Lower lobe of right lung (tissue), 2 donors: ENCODE measurements around the gene ZFHX3. TPM values are rescaled to one million over a fixed set of nuclear protein-coding genes. Genes with fewer than 3 reads are reported as not detected.

Experiments
- ATAC-seq, 2 donors: fragments of 200-7000 bp; cut with Tn5 transposase; one replicate each; pipeline ENCODE4 v1.9.1; 2020 to 2022; ENCODE audit warnings: mild to moderate bottlenecking in 2 of 2, moderate library complexity in 2 of 2
- DNase-seq: peaks from one replicate; pipeline ENCODE4 v3.0.0-alpha.2; 2020
- H3K27ac ChIP-seq: fragments of 200-600 bp; one replicate; pipeline ENCODE4 v1.8.0; 2022
- H3K27me3 ChIP-seq: fragments of 200-600 bp; one replicate; pipeline ENCODE4 v1.8.0; 2022; ENCODE audit warnings: low read depth
- H3K36me3 ChIP-seq: fragments of 200-600 bp; one replicate; pipeline ENCODE4 v1.8.0; 2022; ENCODE audit warnings: mild to moderate bottlenecking
- H3K4me1 ChIP-seq: fragments of 200-600 bp; one replicate; pipeline ENCODE4 v1.8.0; 2022
- H3K4me3 ChIP-seq: fragments of 200-600 bp; one replicate; pipeline ENCODE4 v1.8.0; 2022; ENCODE audit warnings: mild to moderate bottlenecking
- H3K9me3 ChIP-seq: fragments of 200-600 bp; one replicate; pipeline ENCODE4 v1.8.0; 2022
- CTCF ChIP-seq: fragments of 200-600 bp; IDR thresholded peaks from one replicate; pipeline ENCODE4 v1.8.0; 2022; ENCODE audit warnings: antibody characterized with exemption, mild to moderate bottlenecking
- intact Hi-C: fragments of 100-400 bp; cut with DNase I; formaldehyde crosslinking; loops from one replicate; pipeline ENCODE4 v1.11.0; 2022
- total RNA-seq: library from RNA; stranded (reverse); fragmentation: NEBNext Ultra II Directional; extraction: Animal tissue kit (Norgen Biotek cat#: 25700); gene quantifications from one replicate; pipeline ENCODE4 v1.2.1, GENCODE V29; 2021
- donor health status: DM: no; HTN: yes; CAD: no; lungs with severe emphysema.

Gene ZFHX3
- total RNA-seq, 1 donor from 2014 or later = 29.3 TPM

- ATAC-seq = peak in 1 of 2 donors; percentile 14
- no peak overlapping the region for H3K27ac ChIP-seq
- TF ChIP-seq CTCF = no peak
Measured at GRCh38 chr16:72875291-72876031, 172.5 kb downstream of the ZFHX3 start.

DNA sequence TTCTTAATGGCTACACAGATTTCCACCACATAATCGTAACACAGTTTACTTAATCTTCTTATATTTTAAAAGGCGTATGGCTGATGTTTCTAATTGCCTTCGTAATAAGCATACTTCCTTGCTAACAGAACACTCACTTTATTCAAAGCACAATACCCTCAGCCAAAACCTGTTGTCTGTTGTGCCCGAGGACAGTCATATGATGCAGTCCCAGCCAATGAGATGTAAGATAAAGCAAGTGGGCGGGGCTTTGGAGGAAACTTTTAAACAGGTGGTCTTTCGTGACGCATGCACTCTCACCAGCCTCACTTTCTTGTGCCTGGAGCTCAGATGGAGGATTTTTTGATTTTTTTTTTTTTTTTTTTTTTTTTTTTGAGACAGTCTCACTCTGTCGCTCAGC is 174.1 kb downstream of the ZFHX3 start:
- no peaks in the 10 kb centered on the region for H3K27me3 ChIP-seq
- ATAC-seq (no peak), DNase-seq (no peak)
- no peak overlapping the region for H3K27ac ChIP-seq
- no peaks in the 10 kb centered on the region for H3K9me3 ChIP-seq
- no peaks in the 10 kb centered on the region for H3K36me3 ChIP-seq
- H3K4me1 ChIP-seq = peaks cover 30% of the 10 kb centered on the region
- H3K4me3 ChIP-seq = no peak overlapping the region
- intact Hi-C loops = no loop called here
- no peak for TF ChIP-seq CTCF

More at GRCh38 chr16:72875291-72876031, 172.5 kb downstream of the ZFHX3 start:
- intact Hi-C loops = no loop called here
- Histone ChIP-seq H3K36me3 (no peaks in the 10 kb centered on the region), H3K4me3 (no peak overlapping the region), H3K4me1 (peaks cover 30% of the 10 kb centered on the region), H3K27me3 (no peaks in the 10 kb centered on the region), H3K9me3 (no peaks in the 10 kb centered on the region)
- no peak for DNase-seq

DNA sequence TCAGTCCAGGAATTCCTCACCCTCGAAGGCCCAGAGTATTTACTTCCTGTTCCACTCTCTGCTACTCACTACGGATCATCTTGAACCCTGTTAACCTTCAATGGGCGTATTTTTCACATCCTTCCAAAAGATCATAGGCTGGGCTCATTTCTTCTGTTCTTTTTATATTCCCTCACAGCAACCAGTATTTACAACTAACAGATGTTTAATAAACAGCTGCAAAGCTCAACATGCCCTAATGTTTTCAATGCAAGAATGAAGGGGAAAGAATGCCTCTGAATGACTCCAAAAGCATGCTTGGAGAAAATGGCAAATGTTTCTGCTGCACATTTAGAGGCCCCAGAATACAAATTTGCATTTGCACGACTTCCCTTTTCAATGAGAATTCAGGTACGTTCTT is 174.9 kb downstream of the ZFHX3 start:
- no peak for TF ChIP-seq CTCF
- H3K4me3 ChIP-seq = no peak overlapping the region
- no peaks in the 10 kb centered on the region for H3K27me3 ChIP-seq
- ATAC-seq (no peak), DNase-seq (no peak)
- no peaks in the 10 kb centered on the region for H3K9me3 ChIP-seq
- intact Hi-C loops = no loop called here
- H3K27ac ChIP-seq = no peak overlapping the region
- H3K4me1 ChIP-seq = peaks cover 23% of the 10 kb centered on the region
- H3K36me3 ChIP-seq = no peaks in the 10 kb centered on the region

GRCh38 chr16:72865835-72866234 is 182.1 kb downstream of the ZFHX3 start:
- DNase-seq = no peak
- TF ChIP-seq CTCF = no peak
- H3K36me3 ChIP-seq = peaks cover 7% of the 10 kb centered on the region
- no peaks in the 10 kb centered on the region for H3K27me3 ChIP-seq
- H3K27ac ChIP-seq = no peak overlapping the region
- H3K9me3 ChIP-seq = no peaks in the 10 kb centered on the region
- H3K4me3 ChIP-seq = no peak overlapping the region
- ATAC-seq = no peak
- H3K4me1 ChIP-seq = no peaks in the 10 kb centered on the region
- intact Hi-C loops = no loop called here

GRCh38 chr16:72865258-72865657 is 182.7 kb downstream of the ZFHX3 start:
- Histone ChIP-seq H3K27me3 (no peaks in the 10 kb centered on the region), H3K27ac (no peak overlapping the region), H3K4me3 (no peak overlapping the region), H3K4me1 (no peaks in the 10 kb centered on the region), H3K36me3 (peaks cover 7% of the 10 kb centered on the region), H3K9me3 (no peaks in the 10 kb centered on the region)
- no peak for ATAC-seq
- TF ChIP-seq CTCF = no peak
- intact Hi-C loops = no loop called here
- no peak for DNase-seq
